NCI-H446 treated with DMSO at 0.1 percent for 48 hours (cell line): Measurements from ENCODE around the gene JAG2.
A peak's percentile ranks its signal among the peaks of the same experiment; 100 is the strongest.

Source experiments
- DNase-seq: peaks from one replicate; lab custom pipeline; 2025; lab: John Stamatoyannopoulos, UW

The JAG2 gene

DNA sequence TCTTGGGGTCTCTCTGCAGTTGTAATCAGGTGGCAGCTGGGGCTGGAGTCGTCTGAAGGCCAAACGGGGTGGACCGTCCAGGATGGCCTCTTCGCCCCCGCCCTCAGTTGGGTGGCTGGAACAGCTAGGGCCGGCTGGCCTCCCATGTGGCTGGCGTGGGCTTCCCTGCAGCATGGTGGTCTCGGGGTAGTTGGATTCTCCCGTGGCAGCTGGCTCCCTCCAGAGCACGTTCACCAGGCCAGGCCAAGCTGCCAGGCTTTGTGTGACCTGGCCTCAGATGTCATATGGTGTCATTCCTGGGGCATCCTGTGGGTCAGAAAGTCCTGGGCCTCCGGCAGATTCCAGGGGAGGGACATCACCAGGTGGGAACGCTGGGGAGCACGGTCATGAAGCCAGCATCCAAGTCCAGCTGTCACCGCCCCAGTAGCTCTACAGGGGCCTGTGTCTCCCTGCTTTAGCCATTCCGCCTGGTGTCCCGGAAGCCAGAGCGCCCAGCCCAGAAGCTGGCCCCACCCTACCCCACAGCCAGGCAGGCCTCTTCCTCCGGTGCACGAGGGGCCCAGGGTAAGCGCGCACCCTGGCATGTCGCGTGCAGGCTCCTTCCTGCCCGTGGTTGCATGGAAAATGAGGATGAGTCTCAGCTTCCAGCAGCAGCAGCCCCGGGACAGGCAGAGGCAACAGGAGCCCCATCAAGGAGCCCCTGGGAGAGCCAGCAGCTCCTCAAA, 13.9 kb upstream of the JAG2 start:
- no peak for DNase-seq

DNA sequence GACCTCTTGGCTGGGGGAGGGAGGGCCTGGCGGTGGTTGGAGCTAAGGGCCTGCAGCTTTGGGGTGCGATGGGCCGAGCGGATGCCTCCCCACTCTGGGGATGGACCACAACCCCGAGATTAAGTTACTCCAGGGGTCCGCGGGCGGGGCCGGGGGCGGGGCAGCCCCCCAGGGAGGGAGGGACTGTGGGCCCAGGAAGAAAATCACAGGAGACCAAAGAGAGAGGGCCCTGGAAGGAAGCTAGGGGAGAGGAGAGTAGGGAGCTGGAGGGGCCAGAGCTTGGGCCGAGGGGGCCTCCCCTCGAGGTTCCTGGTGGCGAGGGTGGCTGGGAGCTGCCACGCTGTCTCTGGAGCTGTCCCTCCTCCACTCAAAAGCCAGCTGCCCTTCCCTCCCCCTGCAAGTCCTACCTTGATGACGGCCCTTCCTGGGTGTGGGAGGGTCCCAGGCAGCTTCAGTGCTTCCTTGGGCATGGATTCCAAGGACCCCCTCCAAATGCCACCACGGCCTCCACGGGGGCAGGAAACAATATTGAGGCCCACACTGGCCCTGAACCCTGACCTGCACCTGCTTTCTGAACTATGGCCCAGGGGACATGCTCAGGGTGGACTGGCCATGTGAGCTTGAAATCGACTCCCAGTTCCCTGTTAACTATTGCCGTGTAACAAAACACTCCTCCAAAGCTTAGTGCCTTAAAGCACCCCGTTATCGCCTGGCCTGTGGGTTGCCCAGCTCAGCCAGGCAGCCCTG, 13.1 kb upstream of the JAG2 start:
- DNase-seq: no peak

DNA sequence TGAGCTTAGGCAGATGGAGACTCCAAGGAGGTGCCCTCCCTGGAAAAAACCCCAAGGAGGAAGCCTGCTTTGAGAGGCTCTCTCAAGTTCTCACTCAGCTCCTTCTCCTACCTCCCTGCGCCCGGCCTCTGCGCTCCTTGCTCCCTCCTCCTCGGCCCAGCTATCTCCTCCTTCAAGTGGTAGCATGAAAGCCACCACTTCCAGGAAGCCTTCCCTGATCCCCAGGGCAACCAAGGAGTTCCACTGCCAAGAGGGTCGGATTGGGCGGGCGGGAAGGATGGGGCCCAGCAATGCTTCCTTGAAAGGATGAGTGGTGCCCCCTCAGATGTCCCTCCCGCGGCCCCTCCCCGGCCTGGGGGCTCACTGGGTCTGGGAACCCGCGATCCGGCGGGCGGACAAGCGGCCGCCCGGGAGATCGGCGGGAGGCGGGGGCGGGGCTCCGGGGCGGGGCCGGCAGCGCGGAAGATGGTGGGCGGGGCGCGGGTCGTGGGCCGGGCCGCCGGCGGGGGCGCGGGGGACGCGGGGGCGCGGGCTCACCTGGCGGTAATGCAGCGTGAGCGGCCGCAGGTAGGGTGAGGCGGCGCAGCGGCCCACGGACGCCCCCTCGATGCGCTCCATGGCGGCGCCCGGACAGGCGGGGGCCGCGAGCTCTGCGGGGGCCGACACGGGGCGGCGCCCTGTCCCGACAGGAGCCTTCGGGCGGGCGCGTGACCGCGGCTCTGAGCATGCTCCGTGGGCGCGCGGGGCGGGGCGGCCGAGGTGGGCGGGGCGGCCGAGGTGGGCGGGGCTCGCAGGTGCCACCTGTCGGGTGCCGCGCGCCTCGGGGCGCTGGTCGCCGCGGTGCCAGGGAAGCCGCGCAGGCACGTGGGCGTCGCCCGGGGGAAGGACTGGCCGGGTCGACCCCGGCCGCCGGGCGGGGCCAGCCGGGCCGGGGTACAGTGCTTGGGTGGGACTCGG, 12.3 kb upstream of the JAG2 start, which contains the start of gene NUDT14:
NUDT14 (minus strand) TSS at position 721 of the 957 bp plus-strand sequence; CDS start at position 618, 103 bp downstream.
- peak; percentile 32 for DNase-seq

DNA sequence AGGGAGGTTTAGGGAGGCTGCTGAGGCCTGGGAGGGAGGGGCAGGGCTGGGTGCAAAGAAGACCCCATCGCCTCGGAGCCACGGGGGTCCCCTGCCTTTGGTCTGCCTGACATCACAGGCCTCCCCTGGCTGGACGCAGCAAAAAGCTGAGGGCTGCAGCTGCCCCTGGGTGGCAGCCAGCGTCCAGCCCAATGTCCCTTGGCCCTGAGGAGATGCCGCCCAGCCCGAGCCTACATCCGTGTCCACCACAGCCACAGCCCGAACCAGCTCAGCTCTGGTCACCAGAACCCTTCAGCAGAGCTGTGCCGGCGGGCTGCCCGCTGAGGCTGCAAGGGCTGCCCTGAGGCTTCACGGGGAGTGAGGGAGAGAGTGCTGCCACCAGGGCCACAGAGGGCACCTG, 10.6 kb upstream of the JAG2 start:
- no peak for DNase-seq

DNA sequence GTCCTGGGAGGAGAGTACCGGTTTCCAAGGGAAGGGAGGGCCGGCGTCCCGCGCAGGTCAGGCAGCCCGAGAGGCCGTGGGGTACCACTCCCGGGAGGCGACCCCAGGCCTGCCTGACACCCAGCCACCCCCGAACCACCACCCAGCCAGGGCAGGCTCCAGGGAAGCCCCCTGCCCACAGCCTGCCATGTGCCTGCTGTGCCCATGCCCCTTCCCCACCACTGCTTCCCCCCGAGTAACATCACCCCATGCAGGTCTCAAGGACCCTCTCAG, 10.2 kb upstream of the JAG2 start:
- no peak for DNase-seq

DNA sequence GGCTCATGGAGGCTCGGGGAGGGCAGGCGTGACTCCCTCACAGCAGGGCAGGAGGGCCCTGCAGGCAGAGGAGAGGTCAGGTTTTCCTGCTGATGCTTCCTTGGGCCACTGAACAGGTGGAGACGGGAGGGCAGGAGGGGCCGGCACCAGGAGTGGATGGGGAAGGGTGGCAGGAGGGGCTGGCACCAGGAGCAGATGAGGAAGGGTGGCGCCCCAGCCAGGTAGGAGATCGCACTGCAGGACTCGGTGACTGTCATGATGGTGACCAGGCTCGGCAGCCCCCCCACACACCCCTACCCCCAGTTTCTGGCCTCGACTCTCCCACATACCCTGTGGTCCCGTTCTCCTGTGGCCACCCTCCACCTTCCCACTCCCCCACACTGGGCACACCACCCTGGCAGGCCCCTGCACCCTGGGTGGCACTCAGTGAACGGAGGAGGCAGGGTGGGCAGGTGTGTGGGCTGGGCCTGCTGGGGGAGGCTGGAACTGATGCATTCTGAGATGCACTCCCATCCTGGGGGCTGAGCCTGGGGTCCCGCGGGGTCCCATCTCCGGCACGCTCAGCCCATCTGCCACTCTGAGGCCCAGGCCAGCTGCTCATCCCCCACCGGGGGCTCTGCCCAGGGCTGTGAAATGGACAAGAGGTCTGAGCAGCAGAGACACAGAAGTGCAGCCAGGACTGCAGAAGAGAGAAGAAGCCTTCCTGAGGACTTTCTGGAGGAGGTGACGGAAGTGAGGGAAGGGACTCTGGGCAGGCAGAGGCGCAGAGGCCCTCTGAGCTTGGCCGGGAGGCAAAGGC, 9.7 kb upstream of the JAG2 start:
- no peak for DNase-seq

DNA sequence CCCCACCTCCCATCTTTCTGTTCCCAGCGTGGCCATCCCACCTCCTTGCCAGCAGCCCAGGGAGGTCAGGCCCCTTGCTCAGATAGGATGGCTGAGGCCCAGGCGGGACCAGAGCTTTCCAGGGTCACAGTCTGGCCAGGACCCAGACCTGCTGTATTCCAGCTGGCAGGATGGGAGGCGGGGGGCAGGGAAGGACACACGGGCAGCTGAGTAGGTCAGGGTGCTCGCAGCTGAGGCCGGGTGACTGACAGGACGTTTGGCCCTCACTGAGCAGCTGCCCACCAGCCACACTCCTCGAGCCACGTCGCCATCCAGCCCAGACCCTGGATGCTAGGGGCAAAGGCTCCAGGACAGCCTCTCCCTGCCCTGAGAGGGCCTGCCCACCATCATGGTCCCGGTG, 8.5 kb upstream of the JAG2 start:
- DNase-seq: no peak

DNA sequence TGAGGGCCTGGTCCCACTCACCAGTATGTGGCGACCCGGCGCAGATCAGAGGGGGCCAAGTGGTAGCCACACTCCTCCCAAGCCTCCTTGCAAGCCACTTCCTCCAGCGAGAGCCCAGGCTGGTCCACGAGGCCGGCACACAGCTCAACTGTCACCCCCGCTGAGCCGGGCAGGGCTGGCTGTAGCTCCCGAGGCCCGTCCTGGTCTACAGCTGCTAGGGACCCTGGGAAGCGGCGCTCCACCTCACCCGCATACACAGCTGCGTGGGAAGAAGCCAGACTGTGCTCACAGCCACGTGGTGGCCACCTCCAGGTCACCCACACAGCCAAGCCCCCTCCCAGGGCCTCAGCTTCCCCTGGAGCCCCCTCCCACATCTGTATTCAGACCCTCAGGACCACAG, 7.9 kb upstream of the JAG2 start:
- DNase-seq: no peak

DNA sequence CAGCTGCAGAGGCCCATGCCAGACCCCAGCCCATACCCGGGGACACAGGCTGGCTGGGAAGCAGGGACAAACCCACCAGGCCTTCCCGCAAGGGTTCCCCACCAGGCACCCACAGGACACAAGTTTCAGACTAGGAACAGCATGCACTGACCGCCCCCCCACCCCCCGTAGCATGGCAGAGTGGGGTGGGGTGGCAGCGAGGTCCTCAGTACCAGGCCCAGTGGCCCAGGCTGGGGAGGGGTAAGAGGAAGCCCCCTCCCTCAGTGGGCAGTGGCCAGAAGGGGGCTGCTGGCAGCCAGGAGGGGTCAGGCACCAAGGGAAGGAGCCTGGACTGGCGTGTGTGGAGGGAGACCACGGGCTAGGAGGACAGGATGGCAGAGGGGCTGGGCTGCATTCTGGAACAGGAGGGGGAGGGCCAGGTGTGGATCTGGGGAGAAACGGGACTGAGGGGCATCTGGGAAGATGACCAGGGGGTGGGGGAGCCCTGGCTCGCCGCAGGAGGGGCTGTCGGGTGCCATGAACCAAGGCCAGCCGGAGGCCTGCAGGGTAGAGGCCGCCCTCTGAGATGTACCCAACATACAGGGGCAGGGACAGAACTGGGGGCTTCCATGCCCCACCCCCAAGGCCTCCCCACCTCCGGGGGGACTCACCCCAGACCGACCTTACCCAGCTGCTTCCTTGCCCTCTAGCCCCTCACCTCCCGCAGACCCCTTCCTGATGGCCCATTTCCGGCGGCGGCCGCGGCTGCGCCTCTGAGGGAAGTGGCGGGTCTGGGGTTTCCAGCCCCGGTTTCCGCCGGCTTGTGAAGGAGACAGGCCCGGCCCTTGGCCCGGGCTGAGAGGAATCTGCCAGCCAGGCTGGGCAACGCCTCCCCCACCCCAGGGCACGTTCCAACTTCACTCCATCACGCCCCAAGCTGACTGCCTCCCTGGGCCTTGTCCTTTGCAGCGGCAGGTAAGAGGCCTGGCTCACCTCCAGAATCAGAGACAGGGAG, 5.6 kb upstream of the JAG2 start:
- no peak for DNase-seq

DNA sequence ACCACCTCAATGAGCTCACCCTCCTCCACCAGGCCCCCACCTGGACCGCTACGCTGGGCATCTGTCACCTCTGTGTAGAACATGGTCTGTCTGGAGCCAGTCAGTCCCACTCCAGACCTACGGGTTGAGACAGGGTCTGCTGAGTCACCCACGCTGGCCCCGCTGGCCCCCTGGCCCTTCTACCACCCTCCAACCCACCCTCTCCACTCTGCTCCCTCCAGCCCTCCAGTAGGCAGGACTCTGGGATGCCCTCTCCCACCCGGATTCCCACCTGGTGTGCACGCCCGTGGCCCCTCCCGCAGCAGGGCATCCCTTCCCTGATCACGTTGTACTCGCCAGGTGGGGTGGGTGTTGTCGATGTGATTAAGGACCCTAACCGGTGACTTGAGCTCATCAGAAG, 4.6 kb upstream of the JAG2 start:
- no peak for DNase-seq

DNA sequence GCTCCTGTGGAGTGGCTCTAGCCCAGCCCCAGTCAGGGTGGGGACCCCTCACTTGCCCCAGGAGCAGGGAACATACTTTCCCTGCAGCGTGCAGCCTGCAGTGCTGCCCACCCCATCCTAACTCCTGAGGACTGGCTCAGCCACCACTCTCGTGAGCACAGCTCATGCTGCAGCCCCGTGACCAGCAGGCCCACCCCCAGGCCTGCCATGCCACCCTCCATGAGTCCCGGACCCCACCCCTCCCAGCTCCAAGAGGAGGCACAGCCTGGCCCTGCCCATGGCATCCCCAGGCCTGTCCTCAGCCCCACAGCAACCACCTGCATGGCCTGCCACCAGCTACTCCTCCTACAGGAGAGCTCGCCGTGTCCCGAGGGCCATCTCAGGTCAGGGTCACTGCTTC, 3.9 kb upstream of the JAG2 start:
- no peak for DNase-seq

DNA sequence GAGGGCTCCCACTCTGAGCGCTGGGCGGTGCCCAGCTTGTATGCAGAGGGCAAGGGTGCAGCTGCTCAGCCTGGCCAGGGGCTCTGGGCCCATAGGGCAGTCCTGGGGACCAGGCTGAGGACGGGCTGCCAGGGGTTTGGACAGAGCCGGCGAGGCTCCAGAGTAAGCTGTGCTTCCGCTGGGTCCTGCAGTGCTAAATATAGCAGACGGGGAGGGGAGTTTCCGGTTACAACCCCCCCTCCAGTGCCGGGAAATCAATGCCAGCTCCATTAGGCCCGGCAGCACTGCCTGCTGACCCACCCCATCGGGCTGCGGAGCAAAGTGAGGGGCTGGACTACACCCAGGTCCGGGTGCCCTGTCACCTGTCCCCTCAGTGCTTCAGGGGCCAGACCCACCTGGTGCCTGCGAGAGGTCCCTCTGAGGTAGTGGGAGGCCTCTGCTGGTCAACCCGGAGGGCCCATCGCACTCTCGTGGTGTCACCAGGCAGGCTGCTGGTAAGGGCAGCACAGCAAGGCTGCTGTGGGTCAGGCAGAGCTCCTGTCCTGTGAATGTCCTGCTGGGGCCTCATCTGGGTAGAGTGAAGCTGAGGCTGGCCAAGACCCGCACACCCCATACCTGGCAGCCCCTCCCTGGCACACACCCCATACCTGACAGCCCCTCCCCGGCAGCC, 2.6 kb upstream of the JAG2 start:
- no peak for DNase-seq

DNA sequence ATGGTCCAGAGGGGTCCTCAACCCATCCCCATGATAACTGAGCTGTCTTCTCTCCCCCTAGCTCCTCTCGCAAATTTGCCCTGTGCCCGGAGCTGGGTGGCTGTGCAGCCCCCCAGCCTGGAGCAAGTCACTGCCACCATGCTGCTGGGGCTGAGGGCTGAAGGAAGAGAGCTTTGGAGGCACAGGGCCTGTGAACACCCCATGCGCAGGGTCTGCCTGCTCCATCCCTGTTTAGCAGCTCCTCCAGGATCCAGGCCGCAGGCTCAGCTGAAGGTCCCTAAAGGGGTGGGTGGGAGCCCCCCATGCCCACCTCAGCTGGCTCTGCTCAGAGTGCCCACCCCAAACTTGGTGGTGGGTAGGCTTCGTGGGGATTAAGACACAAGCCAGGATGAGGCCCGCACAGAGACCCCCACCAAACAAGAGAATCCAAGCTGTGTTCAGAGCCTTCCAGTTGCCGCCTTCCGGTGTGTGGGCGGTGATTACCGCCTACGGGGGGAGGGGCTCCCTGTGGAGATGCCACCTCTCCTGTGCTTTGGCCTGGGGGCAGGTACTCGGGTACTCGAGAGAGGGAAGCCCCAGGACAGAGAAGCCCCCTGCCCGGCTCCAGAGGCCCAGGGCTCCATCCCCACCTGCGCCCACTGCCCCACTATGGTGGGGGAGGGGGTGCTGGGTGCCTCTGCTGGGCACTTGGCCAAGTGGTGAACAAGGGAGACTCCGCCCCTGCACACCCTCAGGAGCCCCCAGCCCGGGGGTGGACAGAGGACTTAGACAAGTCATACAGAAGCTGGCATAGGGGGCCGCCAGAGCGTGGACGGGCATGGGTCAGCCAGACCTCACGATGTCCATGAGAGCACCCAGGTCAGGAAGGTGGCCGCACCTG, 1.4 kb upstream of the JAG2 start:
- DNase-seq: no peak

DNA sequence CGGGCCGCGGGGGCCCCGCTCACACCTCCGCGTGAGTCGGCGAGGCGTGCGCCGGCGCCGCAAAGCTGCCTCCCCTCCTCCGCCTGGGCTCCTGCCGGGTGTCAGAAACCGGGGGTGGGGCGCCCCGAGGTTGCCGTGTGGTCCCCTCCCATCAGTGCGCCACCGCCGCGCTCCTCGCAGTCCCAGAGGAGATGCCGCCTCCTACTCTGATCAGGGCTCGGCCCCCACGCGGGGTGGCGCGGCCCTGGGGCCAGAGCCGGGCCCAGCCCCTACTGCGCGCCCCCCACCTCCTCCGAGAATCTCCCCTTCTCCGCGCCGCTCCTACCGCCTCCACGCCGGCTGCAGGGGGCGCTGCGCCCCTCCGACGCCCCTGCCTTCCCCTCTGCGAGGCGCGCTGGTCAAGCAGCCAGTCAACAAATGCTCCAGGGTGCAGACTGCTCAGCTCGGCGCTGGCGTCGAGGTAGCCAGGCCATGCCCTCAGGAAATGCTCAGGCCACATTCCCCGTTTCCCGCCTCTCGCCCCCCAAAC, 467 bp upstream of the JAG2 start:
- DNase-seq: no peak

DNA sequence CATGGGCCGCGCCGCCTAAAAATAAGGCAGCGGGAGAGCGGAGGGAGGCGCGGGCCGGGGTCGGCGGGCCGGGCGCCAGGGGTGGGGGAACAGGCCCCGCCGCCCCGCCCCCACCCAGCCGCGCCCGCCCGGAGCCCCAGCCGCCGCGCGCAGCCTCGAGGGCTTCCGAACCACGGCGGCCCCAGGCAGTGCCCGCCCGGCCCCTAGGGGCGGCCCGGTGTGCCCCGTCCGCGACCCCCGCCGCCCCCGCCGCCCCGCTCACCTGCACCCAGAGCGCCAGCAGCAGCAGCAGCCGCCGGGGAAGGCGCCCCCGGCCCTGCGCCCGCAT, 519 bp downstream of the JAG2 start:
- no peak for DNase-seq

DNA sequence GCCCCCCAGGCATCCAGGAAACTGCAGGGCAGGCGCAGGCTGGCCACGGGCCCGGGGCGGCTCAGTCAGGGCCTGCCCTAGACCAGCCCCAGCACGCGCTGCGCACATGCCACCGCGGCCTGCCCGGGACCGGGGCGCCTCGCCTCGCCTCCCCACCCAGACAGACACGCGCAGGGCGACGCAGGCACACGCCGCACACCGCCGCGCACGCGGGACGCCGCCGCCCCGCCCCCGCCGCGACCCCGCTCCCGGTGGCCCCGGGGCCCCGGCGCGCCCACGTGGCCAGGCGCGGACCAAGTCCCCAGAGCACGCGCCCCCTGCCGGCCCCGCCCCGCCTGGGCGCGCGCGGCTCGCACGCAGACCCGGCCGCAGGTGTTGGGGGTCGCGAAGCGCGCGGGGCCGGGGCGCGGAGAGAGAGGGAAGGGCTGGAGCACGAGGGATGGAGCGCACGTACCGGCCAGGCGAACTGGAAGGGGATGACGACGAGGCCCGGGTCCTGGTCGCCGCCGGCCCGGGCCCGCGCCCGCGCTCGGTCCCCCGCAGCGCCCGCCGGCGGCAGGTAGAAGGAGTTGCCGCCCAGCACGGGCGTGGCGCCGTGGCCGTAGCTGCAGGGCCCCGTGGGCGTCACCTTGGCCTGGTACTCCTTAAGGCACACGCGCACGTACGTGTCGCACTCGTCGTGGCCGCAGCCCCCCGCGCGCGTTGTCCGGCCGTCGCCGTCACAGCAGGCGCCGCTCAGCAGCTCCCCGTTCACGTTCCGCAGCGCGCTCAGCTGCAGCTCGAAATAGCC, 1.1 kb downstream of the JAG2 start:
- no peak for DNase-seq

DNA sequence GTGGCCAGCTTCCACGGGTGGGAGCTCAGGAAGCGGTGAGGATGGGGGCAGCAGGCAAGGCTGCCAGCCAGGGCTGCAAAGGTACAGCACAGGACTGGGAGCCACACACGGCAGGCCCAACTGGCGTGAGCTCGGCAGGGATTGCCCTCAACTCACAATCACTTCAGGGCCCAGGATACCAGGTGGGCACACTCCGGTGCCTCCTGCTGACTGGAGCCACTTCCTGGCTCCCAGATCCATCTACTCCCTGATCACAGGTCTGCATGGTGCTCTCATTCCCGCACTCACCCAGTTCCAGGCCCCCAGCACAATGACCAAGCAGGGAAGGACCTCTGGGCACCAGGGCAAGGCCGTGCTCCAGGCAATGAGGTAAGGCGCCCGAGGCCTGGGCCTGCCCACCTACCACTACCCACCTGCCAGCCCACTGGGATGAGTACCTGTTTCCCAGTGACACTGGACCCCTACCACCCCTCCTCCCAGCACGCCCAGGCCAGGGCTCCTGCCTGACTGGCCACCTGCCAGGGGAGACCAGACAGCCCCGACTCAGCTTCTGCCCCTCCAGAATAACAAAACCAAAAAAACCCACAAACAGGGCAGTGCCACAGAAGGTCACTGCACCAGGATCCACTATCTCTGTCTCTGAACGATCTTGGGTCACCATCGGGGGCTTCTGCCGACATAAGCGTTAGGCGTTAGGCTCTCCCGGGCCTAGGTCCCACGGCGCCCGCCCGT, 1.8 kb downstream of the JAG2 start:
- DNase-seq: no peak
